HS-5 (cell line): ENCODE measurements around the gene MT1HL1.
"Not testable (repeated sequence)": the region's sequence is repeated elsewhere in the genome, so short reads cannot be mapped to it uniquely, and the experiment has no call there.

Experiments used
- DNase-seq: peaks from one replicate; pipeline ENCODE4 v3.0.0-alpha.2; 2012; ENCODE audit warnings: low read depth

Gene MT1HL1

GRCh38 chr1:237016626-237017025 lies 12.4 kb upstream of the MT1HL1 start:
- no peak for DNase-seq

- DNase-seq, result no peak
These were observed 9.4 kb upstream of the MT1HL1 start for GRCh38 chr1:237013608-237014007.

GRCh38 chr1:237012788-237013383 lies 8.6 kb upstream of the MT1HL1 start:
- no peak for DNase-seq

GRCh38 chr1:237012361-237012760 lies 8.1 kb upstream of the MT1HL1 start:
- DNase-seq, result no peak

- DNase-seq, result no peak
These were observed 7.2 kb upstream of the MT1HL1 start for GRCh38 chr1:237011432-237011831.

GRCh38 chr1:237009611-237010010 lies 5.4 kb upstream of the MT1HL1 start:
- DNase-seq, result no peak

GRCh38 chr1:237007147-237007881 lies 3.1 kb upstream of the MT1HL1 start:
- no peak for DNase-seq

- no peak for DNase-seq
These were observed 1.4 kb upstream of the MT1HL1 start for GRCh38 chr1:237005674-237006073.

GRCh38 chr1:237003516-237003915 lies 725 bp downstream of the MT1HL1 start:
- no peak for DNase-seq

GRCh38 chr1:237000191-237000590 lies 4.0 kb downstream of the MT1HL1 start:
- no peak for DNase-seq

GRCh38 chr1:236998546-236998945 lies 5.7 kb downstream of the MT1HL1 start:
- DNase-seq, result no peak

- no peak for DNase-seq
These were observed 6.4 kb downstream of the MT1HL1 start for GRCh38 chr1:236997882-236998281.

GRCh38 chr1:236997361-236997760 lies 6.9 kb downstream of the MT1HL1 start:
- no peak for DNase-seq

- no peak for DNase-seq
These were observed 9.8 kb downstream of the MT1HL1 start for GRCh38 chr1:236994450-236994849.

- no peak for DNase-seq
These were observed 11.8 kb downstream of the MT1HL1 start for GRCh38 chr1:236992449-236992848.

- DNase-seq, result no peak
These were observed 14.2 kb downstream of the MT1HL1 start for GRCh38 chr1:236990052-236990445.

GRCh38 chr1:236989290-236990051 lies 14.8 kb downstream of the MT1HL1 start:
- no peak for DNase-seq

GRCh38 chr1:236983818-236984217 lies 20.4 kb downstream of the MT1HL1 start:
- no peak for DNase-seq

GRCh38 chr1:236982380-236982779 lies 21.9 kb downstream of the MT1HL1 start:
- DNase-seq, result no peak

GRCh38 chr1:236981431-236981830 lies 22.8 kb downstream of the MT1HL1 start:
- not testable (repeated sequence) for DNase-seq

GRCh38 chr1:236980673-236981072 lies 23.6 kb downstream of the MT1HL1 start:
- DNase-seq, result no peak

GRCh38 chr1:236979149-236979900 lies 24.9 kb downstream of the MT1HL1 start:
- DNase-seq, result no peak
